CD4-positive, alpha-beta T cell treated with Interleukin-10 for 1 hour (primary cell): Measurements from ENCODE around the gene NT5C3A.
"Not testable (repeated sequence)": the region's sequence is repeated elsewhere in the genome, so short reads cannot be mapped to it uniquely, and the experiment has no call there.

ENCODE experiments used
- DNase-seq: peaks from one replicate; pipeline ENCODE4 v3.0.0-alpha.2; 2020

NT5C3A gene

DNA sequence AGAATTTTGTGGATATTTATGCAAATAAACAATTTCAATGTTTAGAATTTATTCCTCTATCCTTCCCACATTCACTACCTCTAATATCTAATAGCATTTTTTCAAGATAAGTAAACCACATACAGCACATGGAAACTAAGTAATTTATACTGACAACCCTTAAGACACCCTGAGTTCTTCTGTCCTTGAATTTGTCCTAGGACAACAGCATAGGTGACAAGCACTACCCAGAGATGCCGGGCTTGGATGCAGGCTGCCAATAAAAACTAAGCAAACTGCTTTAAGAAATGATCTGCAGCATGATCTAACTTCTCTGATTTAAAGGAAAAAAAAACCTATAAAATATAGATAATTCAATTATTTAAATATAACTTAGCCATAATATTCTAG lies 22.7 kb downstream of the NT5C3A start:
- no peak for DNase-seq

DNA sequence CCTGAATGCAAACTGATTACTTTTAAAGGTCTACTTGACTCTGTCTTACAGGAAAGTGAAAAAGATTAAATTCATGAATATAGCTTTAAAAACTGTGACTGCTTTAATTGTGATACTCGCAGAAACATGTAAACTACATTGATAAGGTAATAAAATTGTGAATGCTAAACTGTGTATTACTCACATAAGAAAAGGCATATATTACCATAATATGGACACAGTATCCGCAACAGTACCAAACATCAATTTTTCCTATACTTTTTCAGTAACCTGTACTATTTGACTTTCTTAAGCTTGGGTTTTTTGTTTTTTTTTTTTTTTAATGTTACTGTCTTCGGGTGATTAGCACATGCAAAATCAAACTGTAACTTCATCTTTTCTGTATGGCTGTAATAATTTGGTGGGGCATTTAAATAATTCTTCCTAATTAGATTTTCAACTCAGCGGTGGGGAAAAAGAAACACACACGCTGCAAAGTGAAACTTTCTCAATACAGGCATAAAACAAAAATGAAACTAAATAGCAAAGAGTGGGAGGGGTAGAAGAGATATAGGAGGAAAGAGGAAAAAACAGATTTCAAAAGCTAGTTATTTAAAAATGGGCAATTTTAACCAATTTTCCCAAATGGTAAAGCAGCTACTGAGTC lies 23.2 kb downstream of the NT5C3A start:
- peak; percentile 35 for DNase-seq

- no peak for DNase-seq
Measured at GRCh38 chr7:33038639-33039038, 23.9 kb downstream of the NT5C3A start.

DNA sequence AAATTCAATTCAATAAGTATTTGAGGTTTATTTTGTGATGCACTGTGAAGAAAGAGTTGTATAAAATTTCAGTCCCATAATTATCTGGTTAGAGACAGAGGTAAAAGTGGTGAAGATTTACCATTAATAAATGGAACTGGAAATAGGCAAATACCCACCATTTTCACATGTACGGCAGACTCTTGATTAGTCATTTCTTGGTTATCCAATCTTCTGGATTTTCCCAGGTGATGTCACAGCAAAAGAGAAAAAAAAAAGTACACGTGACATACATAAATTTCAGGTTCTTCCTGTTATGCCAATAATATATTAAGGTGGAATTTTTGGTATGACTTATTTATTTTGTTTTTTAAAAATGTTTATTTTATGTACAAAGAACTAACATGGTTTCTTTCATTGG lies 26.8 kb downstream of the NT5C3A start:
- DNase-seq = no peak

GRCh38 chr7:33024189-33024757 lies 38.3 kb downstream of the NT5C3A start:
- no peak for DNase-seq

DNA sequence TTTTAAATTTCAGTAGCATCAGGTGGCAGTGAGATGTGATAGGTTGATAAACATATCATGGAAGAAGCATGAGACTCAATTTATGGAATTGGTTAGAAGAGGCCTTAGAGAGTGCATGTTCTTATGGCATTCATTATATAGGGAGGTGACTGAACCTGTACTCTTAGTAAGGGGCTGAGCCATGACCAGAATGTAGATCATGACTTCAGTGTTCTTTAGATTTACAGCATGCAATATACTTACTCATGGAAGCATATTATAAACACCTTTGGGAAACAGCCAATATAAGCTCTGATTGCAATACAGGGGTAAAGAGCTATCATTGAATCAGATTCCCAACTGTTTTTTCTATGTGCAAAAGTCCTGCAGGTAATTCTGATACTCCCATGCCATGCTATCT lies 50.2 kb downstream of the NT5C3A start:
- DNase-seq = no peak

DNA sequence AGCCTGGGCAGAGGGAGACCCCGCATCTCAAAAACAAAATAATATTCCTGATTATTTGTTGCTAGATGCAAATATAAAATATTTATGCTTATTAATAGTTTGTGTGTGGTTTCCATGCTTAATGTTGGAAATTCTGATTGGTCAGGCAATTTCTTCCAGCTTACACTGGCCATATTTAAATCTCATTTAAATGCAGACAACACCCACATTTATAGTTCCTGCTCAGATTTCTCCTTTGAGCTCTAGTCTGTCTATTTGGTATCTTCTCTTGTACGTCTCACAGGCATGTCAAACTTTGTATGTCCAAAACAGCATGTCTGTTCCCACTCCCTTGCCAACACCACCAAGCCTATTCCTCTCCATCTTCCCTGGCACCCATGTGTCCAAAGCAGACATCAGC lies 52.8 kb downstream of the NT5C3A start:
- no peak for DNase-seq

- DNase-seq = not testable (repeated sequence)
Measured at GRCh38 chr7:33005690-33006089, 56.9 kb downstream of the NT5C3A start.

DNA sequence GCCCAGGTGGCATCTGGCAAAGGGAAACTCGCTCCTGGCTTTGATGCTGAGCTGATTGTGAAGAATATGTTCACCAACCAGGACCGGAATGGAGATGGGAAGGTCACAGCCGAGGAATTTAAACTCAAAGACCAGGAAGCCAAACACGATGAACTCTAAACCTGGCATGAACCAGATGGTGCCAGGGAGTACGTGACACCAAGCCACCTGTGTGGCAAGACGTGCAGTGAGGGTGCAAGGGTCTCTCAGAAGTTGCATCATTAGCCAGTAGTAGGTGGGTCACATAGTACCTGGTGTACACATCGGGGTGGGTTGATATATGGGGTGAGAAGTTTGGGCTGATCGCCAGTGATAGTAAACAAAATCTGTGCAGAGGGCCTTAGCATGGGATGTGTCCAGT lies 57.4 kb downstream of the NT5C3A start:
- DNase-seq = not testable (repeated sequence)

GRCh38 chr7:33004104-33004616 lies 58.4 kb downstream of the NT5C3A start:
- not testable (repeated sequence) for DNase-seq

- DNase-seq = not testable (repeated sequence)
Measured at GRCh38 chr7:33003111-33003510, 59.5 kb downstream of the NT5C3A start.

DNA sequence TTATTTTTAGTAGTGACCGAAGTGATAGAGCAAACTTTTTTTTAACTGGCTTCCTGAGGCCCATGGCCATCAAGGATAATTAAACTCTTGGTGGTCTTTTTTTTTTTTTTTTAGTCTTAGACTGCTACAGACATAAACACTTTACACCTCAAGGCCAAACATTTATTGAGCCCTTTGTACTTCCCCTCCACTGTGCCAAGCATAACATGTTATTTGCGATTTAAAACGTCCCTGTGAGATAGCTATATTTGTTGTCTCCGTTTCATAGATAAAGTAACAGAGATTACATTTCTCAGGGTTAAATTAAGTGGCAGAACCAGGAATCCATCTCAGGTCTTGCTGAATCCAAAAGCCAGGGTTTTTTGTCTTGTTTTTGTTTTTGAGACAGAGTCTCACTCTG lies 63.2 kb downstream of the NT5C3A start:
- not testable (repeated sequence) for DNase-seq

- DNase-seq = not testable (repeated sequence)
Measured at GRCh38 chr7:32998361-32999171, 64.0 kb downstream of the NT5C3A start.

DNA sequence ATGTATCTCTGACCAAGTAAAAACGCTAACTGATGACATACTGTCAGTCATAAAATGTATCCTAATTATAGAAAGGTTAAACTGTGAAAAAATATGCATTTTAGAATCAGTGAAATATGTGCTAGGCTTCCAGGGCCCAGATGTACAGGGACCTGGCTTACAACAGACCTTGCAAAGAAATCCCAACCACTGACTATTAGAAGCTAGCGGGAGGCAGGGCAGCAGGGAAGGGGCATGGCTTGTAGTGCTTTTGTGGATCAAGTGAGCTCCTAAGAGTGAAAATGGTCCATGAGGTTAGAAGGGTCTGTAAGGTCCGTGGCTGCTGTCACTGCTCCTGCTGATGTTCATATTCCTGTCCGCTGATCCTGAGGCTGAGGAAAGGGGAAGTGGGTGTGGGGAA lies 64.6 kb downstream of the NT5C3A start:
- not testable (repeated sequence) for DNase-seq

GRCh38 chr7:32992750-32993149 lies 69.8 kb downstream of the NT5C3A start:
- not testable (repeated sequence) for DNase-seq

DNA sequence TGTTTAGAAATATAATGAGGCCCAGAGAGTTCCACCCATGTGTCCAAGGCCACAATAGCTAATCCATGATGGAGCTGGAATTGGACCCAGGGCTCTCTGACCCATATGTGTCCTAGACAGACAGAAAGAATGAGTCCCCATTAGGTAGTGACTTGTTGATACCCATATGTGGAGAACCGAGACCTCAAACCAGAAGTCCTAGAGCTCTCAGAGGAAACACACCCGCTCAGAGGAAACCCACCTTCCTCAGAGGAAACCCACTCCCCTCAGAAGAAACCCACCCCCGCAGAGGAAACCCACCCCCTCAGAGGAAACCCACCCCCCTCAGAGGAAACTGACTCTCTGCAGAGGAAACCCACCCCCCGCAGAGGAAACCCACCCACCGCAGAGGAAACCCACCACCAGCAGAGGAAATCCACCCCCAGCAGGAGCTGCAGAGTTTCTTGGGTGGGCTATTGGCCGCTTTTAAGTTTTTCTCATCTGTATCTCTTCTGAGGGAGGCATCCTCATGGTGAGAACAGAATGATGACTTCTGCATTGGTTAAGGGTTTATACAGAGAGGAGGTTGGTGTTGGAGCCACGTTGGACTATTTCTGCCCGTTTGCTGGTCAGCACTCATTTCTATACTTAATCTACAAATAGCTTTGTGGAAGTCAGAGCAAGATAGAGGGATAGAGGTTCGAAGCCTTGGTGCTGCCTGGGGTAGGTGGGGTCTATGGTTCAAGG lies 70.4 kb downstream of the NT5C3A start:
- DNase-seq = peak; percentile 5

GRCh38 chr7:32991068-32991585 lies 71.4 kb downstream of the NT5C3A start:
- DNase-seq = not testable (repeated sequence)

DNA sequence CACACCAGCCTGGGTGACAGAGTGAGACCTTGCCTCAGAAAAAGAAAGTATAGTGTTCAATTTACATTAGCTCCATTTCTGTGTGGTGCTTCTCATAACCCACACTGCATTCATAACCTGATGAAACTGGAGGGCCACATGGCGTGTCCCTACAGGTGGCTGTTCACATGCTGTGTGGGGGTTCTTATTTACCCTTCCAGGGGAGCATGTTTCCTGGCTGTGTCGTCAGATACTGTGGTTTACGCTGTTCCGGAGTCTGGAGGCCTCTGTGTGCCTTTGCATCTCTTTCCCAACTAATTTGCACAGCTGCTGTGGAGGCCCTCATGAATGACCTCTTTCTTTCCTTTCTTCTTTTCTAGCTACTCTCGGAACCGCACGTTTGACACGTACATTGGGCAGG lies 74.4 kb downstream of the NT5C3A start:
- not testable (repeated sequence) for DNase-seq

GRCh38 chr7:32979902-32980301 lies 82.7 kb downstream of the NT5C3A start:
- DNase-seq = not testable (repeated sequence)

GRCh38 chr7:32979246-32979645 lies 83.3 kb downstream of the NT5C3A start:
- DNase-seq = not testable (repeated sequence)

GRCh38 chr7:32977159-32977558 lies 85.4 kb downstream of the NT5C3A start:
- DNase-seq = not testable (repeated sequence)

DNA sequence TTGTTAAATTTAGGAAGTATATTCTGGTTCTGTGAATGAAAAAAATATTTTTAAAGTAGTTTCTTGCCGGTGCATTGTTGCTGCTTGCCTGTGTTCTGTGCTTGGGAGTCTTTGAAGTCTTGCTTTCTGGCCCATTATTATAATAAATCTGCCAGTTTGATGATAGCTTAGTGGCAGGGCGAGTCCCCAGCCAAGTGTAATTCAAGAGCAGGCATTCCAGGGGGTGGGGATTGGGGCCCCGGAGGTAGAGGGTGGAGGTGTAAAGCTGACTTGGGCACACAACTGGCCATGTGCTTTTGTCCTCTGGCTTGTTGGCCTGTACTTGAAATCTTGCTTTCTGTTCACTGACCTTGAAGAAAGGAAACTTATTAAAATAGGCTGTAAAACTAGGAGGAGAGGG lies 90.6 kb downstream of the NT5C3A start:
- DNase-seq = not testable (repeated sequence)

- not testable (repeated sequence) for DNase-seq
Measured at GRCh38 chr7:32967268-32967582, 95.4 kb downstream of the NT5C3A start.
